Liver (tissue), 9 donors: Measurements from ENCODE around the gene C11orf98. TPM values are rescaled to one million over a fixed set of nuclear protein-coding genes. Genes with fewer than 3 reads are reported as not detected.
"Not testable (repeated sequence)": the region's sequence is repeated elsewhere in the genome, so short reads cannot be mapped to it uniquely, and the experiment has no call there.

Source experiments
- DNase-seq: peaks from one replicate; pipeline ENCODE4 v3.0.0-alpha.2; 2017; ENCODE audit warnings: low spot score
- H3K27ac ChIP-seq, 2 donors: one replicate each; pipeline ENCODE4 v1.7.0; 2013; ENCODE audit warnings: inconsistent platforms in 2 of 2, low read length in 2 of 2, control low read depth in 1 of 2, low read depth in 1 of 2, mild to moderate bottlenecking in 1 of 2
- H3K27me3 ChIP-seq, 4 donors: one replicate each; pipeline versions ENCODE4 v1.6.1 to v1.7.0; 2013; ENCODE audit warnings: low read length in 3 of 4, inconsistent platforms in 1 of 4, mild to moderate bottlenecking in 1 of 4, moderate library complexity in 1 of 4; ENCODE audit not compliant: control insufficient read depth in 4 of 4, insufficient read depth in 4 of 4
- H3K36me3 ChIP-seq, 4 donors: one replicate each; pipeline versions ENCODE4 v1.6.1 to v1.7.0; 2013; ENCODE audit warnings: low read length in 3 of 4, mild to moderate bottlenecking in 3 of 4, low read depth in 1 of 4, moderate library complexity in 1 of 4; ENCODE audit not compliant: control insufficient read depth in 4 of 4, insufficient read depth in 3 of 4
- H3K4me1 ChIP-seq, 4 donors: one replicate each; pipeline versions ENCODE4 v1.6.1 to v1.7.0; 2013; ENCODE audit warnings: low read length in 3 of 4, mild to moderate bottlenecking in 3 of 4, moderate library complexity in 1 of 4; ENCODE audit not compliant: control insufficient read depth in 4 of 4, insufficient read depth in 4 of 4
- H3K4me3 ChIP-seq, 3 donors: one replicate each; pipeline versions ENCODE4 v1.6.1 to v1.7.0; 2013; ENCODE audit warnings: low read length in 3 of 3, control low read depth in 1 of 3, low read depth in 1 of 3, mild to moderate bottlenecking in 1 of 3
- H3K9ac ChIP-seq, 2 donors: one replicate each; pipeline ENCODE4 v1.7.0; 2013; ENCODE audit warnings: low read length in 2 of 2, mild to moderate bottlenecking in 2 of 2, moderate library complexity in 2 of 2, control low read depth in 1 of 2, low read depth in 1 of 2
- H3K9me3 ChIP-seq, 4 donors: one replicate each; pipeline versions ENCODE4 v1.6.1 to v1.7.0; 2013; ENCODE audit warnings: low read length in 3 of 4; ENCODE audit not compliant: control insufficient read depth in 4 of 4
- ATF3 ChIP-seq: IDR thresholded peaks from 2 replicates; pipeline ENCODE4 v1.6.1; 2016; ENCODE audit warnings: antibody characterized with exemption
- FOXA1 ChIP-seq: IDR thresholded peaks from 2 replicates; pipeline ENCODE4 v1.6.1; 2016; ENCODE audit warnings: antibody characterized with exemption
- FOXA2 ChIP-seq: IDR thresholded peaks from 2 replicates; pipeline ENCODE4 v1.6.1; 2016; ENCODE audit warnings: antibody characterized with exemption
- GABPA ChIP-seq, 2 donors: IDR thresholded peaks in 1 of 2; conservative IDR thresholded peaks in 1 of 2; 2 replicates each; pipeline ENCODE4 v1.6.1; 2016; ENCODE audit warnings: antibody characterized with exemption in 2 of 2, mild to moderate bottlenecking in 1 of 2, moderate library complexity in 1 of 2
- HNF4A ChIP-seq, 2 donors: conservative IDR thresholded peaks; 2 replicates each; pipeline ENCODE4 v1.6.1; 2016; ENCODE audit warnings: antibody characterized with exemption in 2 of 2, mild to moderate bottlenecking in 2 of 2
- HNF4G ChIP-seq: IDR thresholded peaks from 2 replicates; pipeline ENCODE4 v1.6.1; 2016; ENCODE audit warnings: antibody characterized with exemption
- JUND ChIP-seq, 2 donors: IDR thresholded peaks; 2 replicates each; pipeline ENCODE4 v1.6.1; 2016; ENCODE audit warnings: antibody characterized with exemption in 2 of 2
- NR2F2 ChIP-seq: IDR thresholded peaks from 2 replicates; pipeline ENCODE4 v1.6.1; 2016; ENCODE audit warnings: antibody characterized with exemption
- RAD21 ChIP-seq, 2 donors: IDR thresholded peaks; 2 replicates each; pipeline ENCODE4 v1.6.1; 2016; ENCODE audit warnings: antibody characterized with exemption in 2 of 2, mild to moderate bottlenecking in 2 of 2
- REST ChIP-seq: IDR thresholded peaks from 2 replicates; pipeline ENCODE4 v1.6.1; 2016; ENCODE audit warnings: antibody characterized with exemption, mild to moderate bottlenecking
- RXRA ChIP-seq, 2 donors: IDR thresholded peaks; 2 replicates each; pipeline ENCODE4 v1.6.1; 2017 to 2018; ENCODE audit warnings: antibody characterized with exemption in 2 of 2, mild to moderate bottlenecking in 1 of 2
- SP1 ChIP-seq: IDR thresholded peaks from 2 replicates; pipeline ENCODE4 v1.6.1; 2018; ENCODE audit warnings: antibody characterized with exemption, mild to moderate bottlenecking
- YY1 ChIP-seq: IDR thresholded peaks from 2 replicates; pipeline ENCODE4 v1.6.1; 2016; ENCODE audit warnings: antibody characterized with exemption, mild to moderate bottlenecking
- ZBTB33 ChIP-seq: IDR thresholded peaks from 2 replicates; pipeline ENCODE4 v1.6.1; 2016; ENCODE audit warnings: antibody characterized with exemption
- WGBS: extraction: QIAGEN DNeasy Blood & Tissue Kit; methylation state at CpG from one replicate; pipeline ENCODE4 v1.1.7; 2013; 5-methylcytosine and 5-hydroxymethylcytosine counted together
- polyA plus RNA-seq, 2 donors: library from polyadenylated mRNA; stranded (reverse) in 1 of 2; unstranded in 1 of 2; fragments of 200-250 nt in 1 of 2; fragments of >200 nt in 1 of 2; fragmentation: Nextera tagmentation in 1 of 2; extraction: Ambion mirVana in 1 of 2; gene quantifications; one replicate each; pipeline versions ENCODE4 v1.2.1 to v1.2.3, GENCODE V29; 2013 to 2015
- total RNA-seq, 2 donors: library from RNA; depleted of rRNA; stranded (reverse); fragments of >200 nt; gene quantifications; one replicate each; pipeline ENCODE4 v1.2.3, GENCODE V29; 2014
- TF ChIP-seq, protein P1 (sequence below): IDR thresholded peaks from 2 replicates; pipeline ENCODE4 v1.6.1; 2016; ENCODE audit warnings: antibody characterized with exemption
- donor health status: healthy.
- donor health status: healthy.
- donor health status: healthy.
- donor health status: healthy.
- donor health status: healthy.

Gene C11orf98
- total and polyA plus RNA-seq, 4 donors = 16.5 to 49.9 (median 30.7) TPM

DNA sequence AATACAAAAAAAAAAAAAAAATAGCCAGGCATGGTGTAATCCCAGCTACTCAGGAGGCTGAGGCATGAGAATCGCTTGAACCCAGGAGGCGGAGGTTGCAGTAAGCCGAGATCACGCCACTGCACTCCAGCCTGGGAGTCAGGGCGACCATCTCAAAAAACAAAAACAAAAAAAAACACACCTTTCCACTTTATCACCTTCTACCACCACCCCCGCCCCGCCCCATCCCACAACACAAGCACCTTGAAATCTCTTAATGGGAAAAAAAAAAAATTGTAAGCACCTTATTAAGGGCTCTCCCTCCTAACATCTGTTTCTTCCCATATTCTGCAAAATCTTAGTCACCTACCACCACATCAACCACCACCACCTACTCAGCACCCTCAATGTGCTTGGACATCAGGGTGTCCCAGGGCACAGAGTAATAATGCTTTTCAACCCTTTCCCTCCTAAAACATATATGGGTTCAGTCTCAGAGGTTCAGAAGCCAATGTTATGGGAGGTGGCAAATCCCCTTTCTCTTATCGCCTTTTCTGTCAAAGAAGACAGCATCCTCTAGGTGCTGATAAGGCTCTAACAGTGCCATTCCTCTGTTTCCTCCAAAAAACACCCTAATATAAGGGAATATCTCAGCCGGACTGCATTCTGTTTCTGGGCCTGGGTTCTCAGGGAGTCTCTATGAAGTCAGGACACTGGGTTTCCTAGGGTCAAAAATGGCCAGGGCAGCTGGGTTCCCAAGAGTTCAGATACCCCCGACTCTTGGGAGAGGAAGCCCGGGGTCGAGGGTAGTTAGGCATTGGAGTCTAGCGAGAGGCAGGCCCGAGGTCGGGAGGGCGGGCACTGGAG, 12.6 kb downstream of the C11orf98 start:
- peak overlapping the region; percentile 90 to 92 for H3K27ac ChIP-seq
- peak overlapping the region; percentile 75 to 89 (median 80) for H3K4me3 ChIP-seq
- TF ChIP-seq RXRA (IDR thresholded peaks at IDR 0.05) (no peak), JUND (IDR thresholded peaks at IDR 0.05) (no peak), HNF4A (conservative IDR thresholded peaks at IDR 0.05) (no peak), FOXA1 (no peak), YY1 (no peak), SP1 (no peak), NR2F2 (no peak), GABPA (IDR thresholded peaks at IDR 0.05 in 1 of 2, conservative IDR thresholded peaks at IDR 0.05 in 1 of 2) (no peak), FOXA2 (no peak), HNF4G (no peak), ATF3 (no peak), REST (no peak), RAD21 (IDR thresholded peaks at IDR 0.05) (no peak), ZBTB33 (no peak)
- TF ChIP-seq, protein P1, sequence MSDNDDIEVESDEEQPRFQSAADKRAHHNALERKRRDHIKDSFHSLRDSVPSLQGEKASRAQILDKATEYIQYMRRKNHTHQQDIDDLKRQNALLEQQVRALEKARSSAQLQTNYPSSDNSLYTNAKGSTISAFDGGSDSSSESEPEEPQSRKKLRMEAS = no peak
- DNase-seq = no peak
- no peaks in the 10 kb centered on the region for H3K9me3 ChIP-seq
- peaks cover 0 to 12% (median 4%) of the 10 kb centered on the region in 4 donors for H3K36me3 ChIP-seq
- H3K9ac ChIP-seq = peak overlapping the region; percentile 51 to 96
- H3K4me1 ChIP-seq = peaks cover 4 to 24% (median 20%) of the 10 kb centered on the region in 4 donors
- WGBS = 36% methylated on average over 16 of the region's 16 CpGs
- no peaks in the 10 kb centered on the region for H3K27me3 ChIP-seq

DNA sequence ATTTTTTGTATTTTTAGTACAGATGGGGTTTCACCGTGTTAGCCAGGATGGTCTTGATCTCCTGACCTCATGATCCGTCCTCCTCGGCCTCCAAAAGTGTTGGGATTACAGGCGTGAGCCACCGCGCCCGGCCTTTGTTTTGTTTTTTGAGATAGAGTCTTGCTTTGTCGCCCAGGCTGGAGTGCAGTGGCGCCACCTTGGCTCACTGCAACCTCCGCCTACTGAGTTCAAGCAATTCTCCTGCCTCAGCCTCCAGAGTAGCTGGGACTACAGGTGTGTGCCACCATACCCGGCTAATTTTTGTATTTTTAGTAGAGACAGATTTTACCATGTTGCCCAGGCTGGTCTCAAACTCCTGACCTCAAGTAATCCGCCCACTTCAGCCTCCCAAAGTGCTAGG, 14.7 kb downstream of the C11orf98 start:
- not testable (repeated sequence) for H3K27me3 ChIP-seq, H3K4me3 ChIP-seq, DNase-seq, H3K9ac ChIP-seq, H3K9me3 ChIP-seq, H3K27ac ChIP-seq
- Histone ChIP-seq H3K4me1 (peaks cover 6 to 35% (median 31%) of the 10 kb centered on the region in 4 donors), H3K36me3 (peaks cover 0 to 12% (median 4%) of the 10 kb centered on the region in 4 donors)
- WGBS = 95% methylated on average over 12 of the region's 12 CpGs
